HAP-1 (cell line): ENCODE data around the gene SHROOM3.

Experiments used
- DNase-seq, 2 experiments: peaks; one replicate each; pipeline ENCODE4 v3.0.0-alpha.2; 2016 to 2020; ENCODE audit warnings: low spot score in 2 of 2
- H3K27me3 ChIP-seq: fragments of 250-450 bp; sonication (Bioruptor Pico); 2 replicates; pipeline ENCODE4 v1.5.1; 2020; ENCODE audit warnings: low read depth, mild to moderate bottlenecking, moderate library complexity
- H3K36me3 ChIP-seq: fragments of 250-450 bp; sonication (Bioruptor Pico); replicated peaks from 2 replicates; pipeline ENCODE4 v1.5.1; 2020; ENCODE audit warnings: mild to moderate bottlenecking
- H3K4me1 ChIP-seq: fragments of 250-450 bp; sonication (Bioruptor Pico); 2 replicates; pipeline ENCODE4 v1.5.1; 2020; ENCODE audit warnings: mild to moderate bottlenecking
- H3K4me3 ChIP-seq: fragments of 250-450 bp; sonication (Bioruptor Pico); 2 replicates; pipeline ENCODE4 v1.5.1; 2020; ENCODE audit warnings: mild to moderate bottlenecking, moderate library complexity
- H3K9me3 ChIP-seq: fragments of 250-450 bp; sonication (Bioruptor Pico); 2 replicates; pipeline ENCODE4 v1.5.1; 2020; ENCODE audit warnings: mild to moderate bottlenecking, moderate library complexity
- in situ Hi-C: fragments of 300-500 bp; cut with MboI; formaldehyde crosslinking; loops from 3 replicates; pipeline ENCODE4 v1.14.3; 2020; ENCODE audit warnings: low sequenced_read_pairs, inconsistent platforms, mixed read lengths

SHROOM3 gene

DNA sequence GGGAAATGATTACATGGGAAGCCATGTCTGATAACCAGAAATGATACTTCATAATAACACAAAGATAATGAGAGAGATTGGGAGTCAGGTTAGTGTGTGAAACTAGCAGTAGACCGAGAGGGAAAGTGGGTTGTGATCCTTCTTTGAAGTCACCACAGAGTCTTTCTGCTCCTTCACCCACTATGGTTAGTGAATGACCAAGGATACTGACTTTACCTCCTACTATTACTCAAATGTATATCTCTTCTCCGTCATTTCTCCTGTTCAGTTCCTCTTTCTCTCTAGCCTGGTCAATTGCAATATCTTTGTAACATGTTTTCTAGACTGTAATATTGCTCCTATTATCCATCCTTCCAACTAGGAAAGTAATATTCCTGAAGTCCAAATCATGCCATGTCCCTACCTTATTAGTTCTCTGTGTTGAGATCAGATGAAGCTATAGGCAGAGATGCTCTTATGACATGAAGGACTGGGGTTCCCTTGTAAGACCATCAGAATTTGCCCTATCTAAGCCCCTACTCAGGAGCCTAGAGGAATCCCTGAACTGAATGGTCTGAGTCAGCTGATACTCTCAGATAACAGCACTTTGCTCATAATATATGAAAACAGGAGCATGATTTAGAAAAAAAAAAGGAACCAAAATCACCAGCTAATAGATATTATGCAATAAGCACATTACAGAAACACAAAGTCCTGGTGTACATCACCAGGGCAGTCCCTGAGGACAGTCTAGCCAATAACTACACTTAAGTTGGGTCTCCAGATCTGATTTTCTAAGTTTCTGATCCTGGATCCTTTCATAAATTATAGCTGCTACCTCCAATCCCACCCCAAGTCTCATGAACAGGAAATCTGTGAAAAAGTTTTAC, 81.2 kb downstream of the SHROOM3 start:
- Histone ChIP-seq H3K4me3 (no peak overlapping the region), H3K27me3 (no peaks in the 10 kb centered on the region), H3K9me3 (no peaks in the 10 kb centered on the region), H3K36me3 (no peaks in the 10 kb centered on the region), H3K4me1 (no peaks in the 10 kb centered on the region)
- in situ Hi-C loops: loop anchor here (25.0 kb wide), 2 partner anchors 521 to 796 kb away; no protein-coding TSS in a partner anchor
- DNase-seq: no peak

DNA sequence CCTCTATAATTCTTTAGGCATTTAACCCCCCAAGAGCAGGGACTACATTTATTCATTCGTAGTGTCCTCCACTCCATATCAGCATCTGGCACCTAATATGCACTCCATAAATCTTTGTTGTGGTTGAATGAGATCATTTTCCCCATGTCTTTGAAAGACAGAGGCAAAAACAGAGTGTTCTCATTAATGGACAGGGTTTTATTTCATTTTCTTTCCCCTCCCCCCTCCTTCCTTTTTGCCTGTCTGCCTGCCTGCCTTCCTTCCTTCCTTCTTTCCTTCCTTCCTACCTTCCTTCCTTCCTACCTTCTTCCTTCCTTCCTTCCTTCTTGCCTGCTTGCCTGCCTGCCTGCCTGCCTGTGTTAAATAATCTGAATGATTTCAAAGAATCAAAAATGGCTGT, 83.2 kb downstream of the SHROOM3 start:
- in situ Hi-C loops: loop anchor here (25.0 kb wide), 2 partner anchors 519 to 794 kb away; no protein-coding TSS in a partner anchor
- H3K4me3 ChIP-seq: no peak overlapping the region
- H3K9me3 ChIP-seq: no peaks in the 10 kb centered on the region
- no peaks in the 10 kb centered on the region for H3K4me1 ChIP-seq
- DNase-seq: no peak
- H3K27me3 ChIP-seq: no peaks in the 10 kb centered on the region
- no peaks in the 10 kb centered on the region for H3K36me3 ChIP-seq

DNA sequence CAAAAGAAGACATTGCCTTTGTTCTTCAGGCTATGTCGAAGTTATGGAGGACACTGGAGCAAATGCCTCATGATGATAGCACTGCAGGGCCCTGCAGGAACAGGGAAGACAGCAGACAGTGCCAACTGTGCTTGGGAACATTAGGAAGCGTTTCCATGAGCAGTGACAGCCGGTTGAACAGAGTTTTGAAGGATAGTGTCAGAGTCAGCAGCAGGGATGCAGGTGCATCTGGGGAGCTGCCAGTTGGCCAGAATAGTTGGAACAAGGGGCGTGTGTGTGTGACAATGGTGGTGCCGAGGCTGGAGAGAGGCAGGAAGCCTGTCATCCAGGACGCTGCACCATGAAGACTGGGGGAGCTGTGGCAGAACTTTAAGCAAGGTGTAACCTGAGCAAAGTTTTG, 88.6 kb downstream of the SHROOM3 start:
- Histone ChIP-seq H3K4me1 (peaks cover 10% of the 10 kb centered on the region), H3K4me3 (no peak overlapping the region), H3K9me3 (no peaks in the 10 kb centered on the region), H3K36me3 (no peaks in the 10 kb centered on the region), H3K27me3 (no peaks in the 10 kb centered on the region)
- in situ Hi-C loops: loop anchor here (25.0 kb wide), 2 partner anchors 514 to 789 kb away; no protein-coding TSS in a partner anchor
- DNase-seq: no peak

DNA sequence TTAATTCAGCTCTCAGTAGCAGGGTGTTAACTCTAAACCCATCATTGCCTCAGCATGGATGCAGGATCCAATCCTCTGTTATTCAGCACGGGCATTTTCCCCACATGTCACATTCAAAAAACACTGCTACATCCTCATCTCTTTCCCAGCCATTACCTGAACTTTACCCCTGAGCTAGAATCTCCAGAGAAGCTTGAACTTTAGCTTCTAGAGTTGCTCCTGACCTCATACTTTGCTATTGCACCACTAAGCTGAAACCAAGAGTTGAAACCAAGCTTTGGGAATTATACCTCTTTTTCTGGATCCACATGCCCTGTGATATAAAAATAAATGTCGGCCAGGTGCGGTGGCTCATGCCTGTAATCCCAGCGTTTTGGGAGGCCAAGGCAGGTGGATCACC, 90.7 kb downstream of the SHROOM3 start:
- no peak overlapping the region for H3K4me3 ChIP-seq
- in situ Hi-C loops: no loop called here
- H3K36me3 ChIP-seq: no peaks in the 10 kb centered on the region
- no peak for DNase-seq
- H3K4me1 ChIP-seq: peaks cover 12% of the 10 kb centered on the region
- no peaks in the 10 kb centered on the region for H3K27me3 ChIP-seq
- no peaks in the 10 kb centered on the region for H3K9me3 ChIP-seq

DNA sequence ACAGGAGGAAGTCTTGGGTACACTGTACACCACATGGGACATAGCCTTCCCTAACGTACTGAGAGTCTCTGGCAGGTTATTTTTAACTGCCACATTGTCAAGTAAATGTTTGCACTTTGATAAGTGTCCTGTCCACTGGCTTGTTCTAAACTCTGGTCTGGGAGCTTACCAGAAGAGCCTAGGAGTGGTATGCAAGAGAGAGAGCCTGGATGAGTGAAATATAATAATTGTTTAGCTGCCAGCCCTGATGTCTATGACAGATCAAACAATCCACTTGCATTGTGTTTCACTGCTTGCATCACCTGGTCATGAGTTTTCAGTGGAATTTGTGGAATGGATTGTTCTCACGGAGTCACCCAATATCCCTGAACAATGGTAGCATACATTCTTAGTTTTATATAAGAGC, 91.6 kb downstream of the SHROOM3 start:
- Histone ChIP-seq H3K4me3 (no peak overlapping the region), H3K27me3 (no peaks in the 10 kb centered on the region), H3K36me3 (no peaks in the 10 kb centered on the region), H3K4me1 (peaks cover 12% of the 10 kb centered on the region), H3K9me3 (no peaks in the 10 kb centered on the region)
- in situ Hi-C loops: no loop called here
- DNase-seq: peak; percentile 33 to 44

DNA sequence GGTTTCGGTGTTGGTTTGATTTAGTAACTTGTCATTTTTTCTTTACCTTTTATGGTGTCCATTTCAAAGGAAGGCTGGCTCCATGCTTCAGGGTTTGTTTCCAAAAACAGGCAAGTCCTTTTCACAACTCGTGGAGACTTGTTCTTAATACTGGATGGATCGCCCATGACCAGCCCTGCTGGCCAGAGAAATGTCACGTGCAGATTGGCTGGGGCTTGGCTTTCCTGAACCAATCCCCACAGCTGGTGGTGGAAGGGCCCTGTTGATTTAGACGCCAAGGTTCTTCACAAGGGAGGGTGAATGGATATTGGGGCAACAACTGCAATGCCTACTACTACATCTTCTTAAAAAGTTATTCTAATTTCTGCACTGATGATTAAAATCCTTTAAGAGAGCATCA, 92.6 kb downstream of the SHROOM3 start:
- Histone ChIP-seq H3K27me3 (no peaks in the 10 kb centered on the region), H3K4me3 (no peak overlapping the region)

DNA sequence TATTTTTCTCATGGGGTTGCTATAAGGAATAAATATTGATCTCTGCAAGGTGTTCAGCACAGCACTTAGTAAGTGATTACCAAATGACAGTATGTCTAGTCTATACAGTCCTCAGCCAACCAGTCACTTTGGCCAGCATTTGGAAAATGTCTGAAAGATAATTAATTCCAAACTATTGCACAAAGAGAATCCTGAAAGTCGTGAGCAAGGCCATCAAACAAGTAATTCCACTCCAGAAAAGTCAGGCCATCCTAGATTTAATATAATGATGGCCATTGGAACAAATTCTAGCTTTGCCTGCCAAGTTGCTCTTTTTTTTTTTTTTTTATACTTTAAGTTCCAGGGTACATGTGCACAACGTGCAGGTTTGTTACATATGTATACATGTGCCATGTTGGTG, 96.6 kb downstream of the SHROOM3 start:
- Histone ChIP-seq H3K9me3 (no peaks in the 10 kb centered on the region), H3K4me3 (no peak overlapping the region), H3K27me3 (no peaks in the 10 kb centered on the region), H3K36me3 (no peaks in the 10 kb centered on the region), H3K4me1 (peaks cover 24% of the 10 kb centered on the region)
- in situ Hi-C loops: no loop called here
- no peak for DNase-seq

More for the DNA sequence above, 92.6 kb downstream of the SHROOM3 start:
- Histone ChIP-seq H3K9me3 (no peaks in the 10 kb centered on the region), H3K36me3 (no peaks in the 10 kb centered on the region), H3K4me1 (peaks cover 12% of the 10 kb centered on the region)
- in situ Hi-C loops: no loop called here
- no peak for DNase-seq

DNA sequence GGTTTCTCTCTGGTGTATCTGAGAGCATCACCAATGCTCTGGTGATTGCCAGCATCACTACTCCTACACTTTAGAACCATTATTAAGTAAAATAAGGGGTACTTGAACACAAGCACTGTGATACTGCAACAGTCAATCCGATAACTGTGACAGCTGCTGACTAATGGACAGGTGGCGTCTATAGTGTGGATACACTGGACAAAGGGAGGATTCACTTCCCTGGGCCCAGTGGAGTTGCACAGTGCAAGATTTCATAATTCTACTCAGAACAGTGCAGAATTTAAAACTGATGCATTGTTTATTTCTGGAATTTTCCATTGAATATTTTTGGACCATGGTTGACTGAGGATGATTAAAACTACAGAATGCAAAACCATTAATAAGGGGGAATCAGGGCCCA, 97.8 kb downstream of the SHROOM3 start:
- in situ Hi-C loops: no loop called here
- peaks cover 23% of the 10 kb centered on the region for H3K4me1 ChIP-seq

DNA sequence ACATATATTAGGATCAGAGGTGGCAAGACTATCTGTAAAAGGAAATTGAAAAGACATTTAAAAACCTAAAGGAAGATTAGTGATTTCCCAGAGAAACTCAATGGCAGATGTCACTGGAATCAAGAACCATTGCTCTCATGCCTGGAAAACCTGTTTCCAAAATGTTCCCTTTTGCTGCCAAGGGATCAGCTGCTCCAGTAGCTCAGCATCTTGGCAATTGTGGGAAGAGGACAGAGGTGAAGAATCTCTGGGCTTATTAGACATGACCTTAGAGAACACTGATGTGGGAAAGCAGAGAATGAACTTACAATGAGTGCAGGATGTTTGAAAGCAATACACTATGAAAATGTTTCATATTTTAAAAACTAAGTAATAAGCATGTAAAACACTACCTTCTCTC, 98.3 kb downstream of the SHROOM3 start:
- no peak overlapping the region for H3K4me3 ChIP-seq
- no peaks in the 10 kb centered on the region for H3K27me3 ChIP-seq
- in situ Hi-C loops: no loop called here
- DNase-seq: no peak
- H3K4me1 ChIP-seq: peaks cover 23% of the 10 kb centered on the region
- no peaks in the 10 kb centered on the region for H3K9me3 ChIP-seq
- no peaks in the 10 kb centered on the region for H3K36me3 ChIP-seq

More for the DNA sequence above, 97.8 kb downstream of the SHROOM3 start:
- DNase-seq: no peak
- H3K36me3 ChIP-seq: no peaks in the 10 kb centered on the region
- no peaks in the 10 kb centered on the region for H3K9me3 ChIP-seq
- no peaks in the 10 kb centered on the region for H3K27me3 ChIP-seq
- no peak overlapping the region for H3K4me3 ChIP-seq

DNA sequence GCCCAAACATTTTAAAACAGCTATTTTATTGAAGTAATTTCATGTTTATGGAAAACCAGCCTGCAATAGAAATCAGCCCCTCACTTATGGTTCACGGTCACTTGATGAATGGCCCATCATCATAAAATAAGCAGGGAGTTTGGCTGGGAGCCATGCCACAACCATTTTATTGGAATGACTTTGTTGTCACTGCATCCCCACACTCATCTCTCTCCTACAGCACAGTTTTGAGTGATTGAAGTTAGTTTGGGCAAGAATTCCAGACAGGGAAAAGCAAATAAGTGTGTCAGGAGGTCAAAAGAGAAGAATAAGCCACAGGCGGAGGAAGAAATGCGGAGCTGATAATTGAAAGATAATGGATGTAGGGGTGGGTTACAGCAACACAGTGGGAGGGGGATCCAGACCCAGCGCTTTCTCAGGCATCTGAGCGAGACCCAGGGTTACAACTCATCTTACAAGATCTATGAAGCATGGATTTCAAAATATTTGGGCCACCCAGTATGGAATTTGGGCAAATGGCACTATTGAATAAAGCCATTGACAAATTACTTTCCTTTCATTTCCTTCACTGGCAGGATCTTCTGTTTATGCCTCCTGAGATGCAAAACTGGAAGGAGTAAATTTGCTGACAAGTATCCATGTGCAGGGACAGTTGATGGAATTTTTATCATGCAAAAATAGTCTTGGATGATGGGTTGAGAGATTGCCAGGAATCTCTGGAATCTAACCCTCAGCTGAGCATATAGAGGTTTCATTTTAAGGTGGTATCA, 100.8 kb downstream of the SHROOM3 start:
- H3K9me3 ChIP-seq: no peaks in the 10 kb centered on the region
- peak; percentile 25 to 57 for DNase-seq
- no peak overlapping the region for H3K4me3 ChIP-seq
- H3K27me3 ChIP-seq: no peaks in the 10 kb centered on the region
- no peaks in the 10 kb centered on the region for H3K36me3 ChIP-seq
- H3K4me1 ChIP-seq: peaks cover 21% of the 10 kb centered on the region
- in situ Hi-C loops: no loop called here

DNA sequence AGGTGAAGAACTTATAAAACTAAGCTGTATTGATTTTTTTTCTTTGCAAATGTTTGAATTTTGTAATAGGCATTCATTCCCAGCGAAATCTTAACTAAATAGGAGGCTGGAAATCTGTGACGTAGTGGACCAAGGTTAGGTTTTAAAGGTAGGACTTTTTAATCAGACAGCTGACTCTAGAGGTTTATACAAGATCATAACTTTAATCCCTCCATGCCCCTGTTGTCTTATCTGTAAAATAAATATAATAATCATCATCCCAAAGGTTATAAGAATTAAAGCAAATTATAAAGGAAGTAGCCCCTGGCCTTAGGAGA, 101.3 kb downstream of the SHROOM3 start:
- H3K36me3 ChIP-seq: no peaks in the 10 kb centered on the region

DNA sequence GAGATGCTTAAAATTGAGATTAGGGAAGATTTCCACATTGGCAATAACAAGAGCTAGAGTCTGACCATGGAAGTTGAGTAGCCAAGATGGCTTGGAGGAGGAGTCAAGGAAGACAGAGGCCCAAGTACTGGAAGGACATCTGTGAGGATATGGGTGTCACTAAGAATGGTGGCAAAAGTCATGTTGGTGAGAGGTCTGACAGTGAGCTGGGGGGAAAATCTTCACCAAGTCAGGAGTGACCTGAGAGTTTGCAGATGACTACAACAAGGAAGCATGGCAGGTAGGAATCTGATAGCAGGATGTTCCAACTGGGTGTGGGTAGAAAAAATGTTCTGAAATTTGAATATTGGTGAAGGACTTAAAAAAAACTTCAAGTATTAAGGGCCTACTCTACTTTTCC, 103.3 kb downstream of the SHROOM3 start:
- no peak for DNase-seq
- Histone ChIP-seq H3K9me3 (no peaks in the 10 kb centered on the region), H3K4me3 (no peak overlapping the region), H3K27me3 (no peaks in the 10 kb centered on the region), H3K4me1 (peaks cover 21% of the 10 kb centered on the region), H3K36me3 (no peaks in the 10 kb centered on the region)
- in situ Hi-C loops: no loop called here

More for the DNA sequence above, 101.3 kb downstream of the SHROOM3 start:
- peaks cover 21% of the 10 kb centered on the region for H3K4me1 ChIP-seq
- H3K9me3 ChIP-seq: no peaks in the 10 kb centered on the region
- H3K4me3 ChIP-seq: no peak overlapping the region
- H3K27me3 ChIP-seq: no peaks in the 10 kb centered on the region
- in situ Hi-C loops: no loop called here
- no peak for DNase-seq

DNA sequence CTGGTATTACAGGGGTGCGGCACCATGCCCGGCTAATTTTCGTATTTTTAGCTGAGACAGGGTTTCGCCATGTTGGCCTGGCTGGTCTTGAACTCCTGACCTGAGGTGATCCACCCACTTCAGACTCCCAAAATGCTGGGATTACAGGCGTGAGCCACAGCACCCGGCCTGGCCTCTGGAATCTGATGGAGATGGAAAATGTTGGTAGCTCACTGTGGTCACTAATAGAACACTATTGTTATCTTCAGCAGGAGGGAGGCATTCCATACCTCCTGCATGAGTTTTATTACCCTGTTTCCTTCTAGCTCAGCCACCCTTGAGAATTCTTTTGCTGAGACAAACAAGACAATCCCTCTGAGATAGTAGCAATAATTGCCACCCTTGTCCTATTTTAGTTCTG, 105.0 kb downstream of the SHROOM3 start:
- no peak overlapping the region for H3K4me3 ChIP-seq
- peaks cover 16% of the 10 kb centered on the region for H3K4me1 ChIP-seq
- in situ Hi-C loops: no loop called here
- DNase-seq: peak; percentile 27 to 41
- H3K36me3 ChIP-seq: no peaks in the 10 kb centered on the region
- H3K27me3 ChIP-seq: no peaks in the 10 kb centered on the region
- H3K9me3 ChIP-seq: no peaks in the 10 kb centered on the region

DNA sequence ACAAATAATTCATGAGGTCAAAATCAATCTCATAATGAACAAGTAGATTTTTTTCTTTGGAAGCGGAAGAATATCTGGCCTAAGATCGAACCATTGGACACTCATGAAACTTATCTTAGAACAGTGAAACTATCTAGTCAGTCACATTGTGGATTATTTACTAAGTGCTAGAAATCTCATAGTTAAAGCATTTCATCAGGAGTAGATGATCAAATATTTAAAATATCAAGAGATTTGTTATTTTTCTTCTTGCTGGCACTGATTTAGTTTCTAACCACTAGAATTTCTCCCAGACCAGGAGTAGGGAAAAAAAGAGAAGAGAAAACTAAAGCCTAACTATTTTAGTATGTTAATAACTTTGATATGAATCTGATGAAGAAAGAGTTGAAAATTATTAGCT, 105.5 kb downstream of the SHROOM3 start:
- Histone ChIP-seq H3K27me3 (no peaks in the 10 kb centered on the region), H3K9me3 (no peaks in the 10 kb centered on the region), H3K36me3 (no peaks in the 10 kb centered on the region), H3K4me1 (peaks cover 14% of the 10 kb centered on the region), H3K4me3 (no peak overlapping the region)
- in situ Hi-C loops: no loop called here
- no peak for DNase-seq
